Spleen (tissue), 11 donors: Measurements from ENCODE around the gene FKBP11. TPM values are rescaled to one million over a fixed set of nuclear protein-coding genes. Genes with fewer than 3 reads are reported as not detected.
A peak's percentile ranks its signal among the peaks of the same experiment; 100 is the strongest.

ENCODE experiments used
- DNase-seq: peaks from one replicate; pipeline ENCODE4 v3.0.0-alpha.2; 2020
- H3K27ac ChIP-seq, 8 donors: fragments of 200-600 bp; sonication (generic) in 7 of 8; 1 replicate in 4 of 8; 2 replicates in 4 of 8; pipeline versions ENCODE4 v1.5.0 to v1.8.0; 2016 to 2021; ENCODE audit warnings: inconsistent platforms in 4 of 8, mild to moderate bottlenecking in 4 of 8, moderate library complexity in 1 of 8
- H3K27me3 ChIP-seq, 7 donors: fragments of 200-600 bp; sonication (generic) in 6 of 7; replicated peaks in 1 of 7; 1 replicate in 4 of 7; 2 replicates in 3 of 7; pipeline versions ENCODE4 v1.5.0 to v1.8.0; 2016 to 2021; ENCODE audit warnings: inconsistent platforms in 3 of 7, mild to moderate bottlenecking in 1 of 7
- H3K36me3 ChIP-seq, 6 donors: fragments of 200-600 bp; sonication (generic) in 5 of 6; 1 replicate in 4 of 6; 2 replicates in 2 of 6; pipeline versions ENCODE4 v1.5.0 to v1.8.0; 2016 to 2021; ENCODE audit warnings: inconsistent platforms in 2 of 6
- H3K4me1 ChIP-seq, 6 donors: fragments of 200-600 bp; sonication (generic) in 5 of 6; 1 replicate in 3 of 6; 2 replicates in 3 of 6; pipeline versions ENCODE4 v1.5.0 to v1.8.0; 2016 to 2021; ENCODE audit warnings: inconsistent platforms in 3 of 6
- H3K4me3 ChIP-seq, 8 donors: fragments of 200-600 bp; sonication (generic) in 7 of 8; 1 replicate in 4 of 8; 2 replicates in 4 of 8; pipeline versions ENCODE4 v1.5.0 to v1.8.0; 2016 to 2021; ENCODE audit warnings: inconsistent platforms in 4 of 8, mild to moderate bottlenecking in 4 of 8, moderate library complexity in 2 of 8
- H3K9me3 ChIP-seq, 8 donors: fragments of 200-600 bp; sonication (generic) in 7 of 8; 1 replicate in 4 of 8; 2 replicates in 4 of 8; pipeline versions ENCODE4 v1.5.0 to v1.8.0; 2016 to 2021; ENCODE audit warnings: inconsistent platforms in 4 of 8
- POLR2A ChIP-seq, 3 donors: fragments of 450-650 bp; IDR thresholded peaks; one replicate each; pipeline ENCODE4 v1.5.1; 2017; ENCODE audit warnings: antibody characterized with exemption in 3 of 3, mild to moderate bottlenecking in 1 of 3
- POLR2AphosphoS5 ChIP-seq, 3 donors: sonication (generic); formaldehyde crosslinking; IDR thresholded peaks; one replicate each; pipeline ENCODE4 v1.5.1; 2017; ENCODE audit warnings: antibody characterized with exemption in 3 of 3
- WGBS, 5 donors: extraction: QIAGEN DNeasy Blood & Tissue Kit in 3 of 5; methylation state at CpG; one replicate each; pipeline versions ENCODE4 v1.1.5 to v1.1.7; 2013 to 2018; 5-methylcytosine and 5-hydroxymethylcytosine counted together
- intact Hi-C: fragments of 100-400 bp; cut with DNase I; formaldehyde crosslinking; loops from one replicate; pipeline ENCODE4 v1.15.0; 2023; ENCODE audit warnings: low total_unique reads
- polyA plus RNA-seq, 3 donors: library from polyadenylated mRNA; stranded (reverse); fragments of 200-250 nt; gene quantifications; one replicate each; pipeline ENCODE4 v1.2.1, GENCODE V29; 2013
- total RNA-seq, 7 donors: library from RNA; depleted of rRNA in 3 of 7; stranded (reverse); fragments of >200 nt in 3 of 7; fragmentation: NEBNext Ultra II Directional in 4 of 7; extraction: Animal tissue kit (Norgen Biotek cat#: 25700) in 4 of 7; gene quantifications; one replicate each; pipeline versions ENCODE4 v1.1.0 to v1.2.1, GENCODE V29; 2016 to 2021
- TF ChIP-seq, protein P1 (sequence below), 11 experiments: fragments of 200-600 bp in 7 of 11; fragments of 450-650 bp in 4 of 11; sonication (generic) in 4 of 11; IDR thresholded peaks in 8 of 11; conservative IDR thresholded peaks in 3 of 11; 1 replicate in 7 of 11; 2 replicates in 4 of 11; pipeline versions ENCODE4 v1.4.0 to v1.8.0; 2016 to 2021; ENCODE audit warnings: antibody characterized with exemption in 11 of 11, inconsistent platforms in 4 of 11, mild to moderate bottlenecking in 1 of 11
- donor health status: healthy with polysubstance abuse.
- donor health status: DM: no; HTN: no; CAD: no; lungs with moderate emphysema.
- donor health status: DM: no; HTN: no; CAD: no.
- donor health status: Bipolar disorder and iron deficiency.
- donor health status: healthy.
- donor health status: DM: no; HTN: no; CAD: no.
- donor health status: DM: yes; HTN: yes; CAD: no.

The FKBP11 gene
- total and polyA plus RNA-seq, 10 donors = 27.8 to 73.8 (median 42.7) TPM

GRCh38 chr12:48883305-48884161 is 41.8 kb downstream of the FKBP11 start:
- Histone ChIP-seq H3K36me3 (no peaks in the 10 kb centered on the region), H3K4me3 (no peak overlapping the region), H3K27me3 (peaks cover 0 to 47% (median 5%) of the 10 kb centered on the region in 7 donors), H3K9me3 (no peaks in the 10 kb centered on the region), H3K4me1 (peaks cover 0 to 12% (median 2%) of the 10 kb centered on the region in 6 donors), H3K27ac (no peak overlapping the region)
- DNase-seq = no peak
- intact Hi-C loops = no loop called here
- TF ChIP-seq, protein P1, sequence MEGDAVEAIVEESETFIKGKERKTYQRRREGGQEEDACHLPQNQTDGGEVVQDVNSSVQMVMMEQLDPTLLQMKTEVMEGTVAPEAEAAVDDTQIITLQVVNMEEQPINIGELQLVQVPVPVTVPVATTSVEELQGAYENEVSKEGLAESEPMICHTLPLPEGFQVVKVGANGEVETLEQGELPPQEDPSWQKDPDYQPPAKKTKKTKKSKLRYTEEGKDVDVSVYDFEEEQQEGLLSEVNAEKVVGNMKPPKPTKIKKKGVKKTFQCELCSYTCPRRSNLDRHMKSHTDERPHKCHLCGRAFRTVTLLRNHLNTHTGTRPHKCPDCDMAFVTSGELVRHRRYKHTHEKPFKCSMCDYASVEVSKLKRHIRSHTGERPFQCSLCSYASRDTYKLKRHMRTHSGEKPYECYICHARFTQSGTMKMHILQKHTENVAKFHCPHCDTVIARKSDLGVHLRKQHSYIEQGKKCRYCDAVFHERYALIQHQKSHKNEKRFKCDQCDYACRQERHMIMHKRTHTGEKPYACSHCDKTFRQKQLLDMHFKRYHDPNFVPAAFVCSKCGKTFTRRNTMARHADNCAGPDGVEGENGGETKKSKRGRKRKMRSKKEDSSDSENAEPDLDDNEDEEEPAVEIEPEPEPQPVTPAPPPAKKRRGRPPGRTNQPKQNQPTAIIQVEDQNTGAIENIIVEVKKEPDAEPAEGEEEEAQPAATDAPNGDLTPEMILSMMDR (IDR thresholded peaks at IDR 0.05 in 8 of 11, conservative IDR thresholded peaks at IDR 0.05 in 3 of 11) = no peak
- TF ChIP-seq POLR2A (IDR thresholded peaks at IDR 0.05) (no peak), POLR2AphosphoS5 (IDR thresholded peaks at IDR 0.05) (no peak)
- WGBS, 5 donors = 75 to 85% (median 81%) methylated on average over 13 of the region's 13 CpGs

GRCh38 chr12:48882972-48883304 is 42.4 kb downstream of the FKBP11 start:
- H3K36me3 ChIP-seq = no peaks in the 10 kb centered on the region
- H3K4me3 ChIP-seq = no peak overlapping the region
- TF ChIP-seq POLR2A (IDR thresholded peaks at IDR 0.05) = no peak
- TF ChIP-seq, protein P1 (IDR thresholded peaks at IDR 0.05 in 8 of 11, conservative IDR thresholded peaks at IDR 0.05 in 3 of 11) = no peak
- TF ChIP-seq POLR2AphosphoS5 (IDR thresholded peaks at IDR 0.05) = no peak
- H3K27ac ChIP-seq = no peak overlapping the region
- WGBS, 5 donors = 77 to 93% (median 92%) methylated on average over 3 of the region's 3 CpGs
- intact Hi-C loops = no loop called here
- no peaks in the 10 kb centered on the region for H3K9me3 ChIP-seq
- H3K27me3 ChIP-seq = peaks cover 0 to 49% (median 5%) of the 10 kb centered on the region in 7 donors
- peaks cover 0 to 12% (median 2%) of the 10 kb centered on the region in 6 donors for H3K4me1 ChIP-seq
- DNase-seq = no peak

DNA sequence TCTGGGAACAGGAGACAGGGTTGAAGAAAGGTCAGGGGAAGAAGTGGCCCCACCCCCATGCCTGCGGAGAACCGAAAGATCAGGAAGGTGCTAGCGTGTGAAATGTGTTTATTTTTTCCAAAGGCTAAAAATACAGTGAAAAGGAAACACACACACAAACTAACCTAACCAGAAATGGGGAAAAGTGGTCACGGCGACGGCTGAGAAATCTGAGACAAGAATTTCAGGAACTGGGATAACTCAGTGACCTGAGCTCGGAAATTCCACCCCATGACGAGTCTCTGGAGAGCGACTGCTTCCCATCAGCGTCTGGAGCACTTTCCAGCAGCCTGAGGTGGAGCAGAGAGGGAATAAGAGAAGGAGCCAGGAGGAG is 43.0 kb downstream of the FKBP11 start:
- Histone ChIP-seq H3K36me3 (no peaks in the 10 kb centered on the region), H3K27ac (no peak overlapping the region), H3K4me1 (peaks cover 0 to 12% (median 2%) of the 10 kb centered on the region in 6 donors), H3K27me3 (peaks cover 0 to 49% (median 5%) of the 10 kb centered on the region in 7 donors), H3K9me3 (no peaks in the 10 kb centered on the region), H3K4me3 (peak overlapping the region in 1 of 8 donors; percentile 10)
- intact Hi-C loops = no loop called here
- no peak for DNase-seq
- 7 to 17% (median 13%) methylated on average over 10 of the region's 10 CpGs for WGBS, 5 donors
- TF ChIP-seq POLR2AphosphoS5 (IDR thresholded peaks at IDR 0.05) (no peak), POLR2A (IDR thresholded peaks at IDR 0.05) (no peak)
- TF ChIP-seq, protein P1 (IDR thresholded peaks at IDR 0.05 in 8 of 11, conservative IDR thresholded peaks at IDR 0.05 in 3 of 11) = no peak

DNA sequence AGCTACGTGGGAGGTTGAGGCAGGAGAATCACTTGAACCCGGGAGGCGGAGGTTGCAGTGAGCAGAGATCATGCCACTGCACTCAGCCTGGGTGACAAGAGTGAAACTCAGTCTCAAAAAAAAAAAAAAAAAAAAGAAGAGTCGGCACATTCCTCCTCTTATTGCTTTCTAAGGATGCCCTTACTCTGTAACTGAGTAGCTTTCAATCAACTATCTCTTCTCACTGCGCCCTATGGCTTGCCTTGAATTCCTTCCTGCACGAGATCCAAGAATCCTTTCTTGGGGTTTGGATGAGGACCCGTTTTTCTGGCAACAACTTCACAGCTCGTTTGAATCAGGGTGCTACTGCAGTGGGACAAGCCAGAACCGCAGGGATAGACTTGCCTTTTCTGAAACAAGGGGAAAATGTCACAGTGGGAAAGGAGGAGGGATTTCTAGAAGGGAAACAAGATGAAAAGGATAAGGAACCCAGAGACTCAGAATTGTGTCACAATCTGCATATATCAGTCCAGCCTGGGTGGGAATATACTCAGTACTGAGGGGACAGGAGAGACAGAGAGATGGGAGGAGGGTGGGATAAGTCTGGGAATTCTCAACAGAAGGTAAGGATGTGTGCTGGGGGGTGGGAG is 43.5 kb downstream of the FKBP11 start:
- TF ChIP-seq POLR2A (IDR thresholded peaks at IDR 0.05) (no peak), POLR2AphosphoS5 (IDR thresholded peaks at IDR 0.05) (no peak)
- TF ChIP-seq, protein P1 (IDR thresholded peaks at IDR 0.05 in 8 of 11, conservative IDR thresholded peaks at IDR 0.05 in 3 of 11) = no peak
- intact Hi-C loops = no loop called here
- Histone ChIP-seq H3K27me3 (peaks cover 0 to 49% (median 5%) of the 10 kb centered on the region in 7 donors), H3K27ac (no peak overlapping the region), H3K36me3 (no peaks in the 10 kb centered on the region), H3K9me3 (no peaks in the 10 kb centered on the region), H3K4me1 (peaks cover 0 to 12% (median 2%) of the 10 kb centered on the region in 6 donors), H3K4me3 (peak overlapping the region in 1 of 8 donors; percentile 10)
- 44 to 56% (median 49%) methylated on average over 9 of the region's 9 CpGs for WGBS, 5 donors
- no peak for DNase-seq
